IMR-90 (cell line): ENCODE data around the gene NEUROG1. TPM values are rescaled to one million over a fixed set of nuclear protein-coding genes. Genes with fewer than 3 reads are reported as not detected.

Source experiments
- ATAC-seq: fragments of 200-7000 bp; cut with Tn5 transposase; 2 replicates; pipeline ENCODE4 v1.9.1; 2020; ENCODE audit warnings: low read depth, mild to moderate bottlenecking, moderate library complexity
- BruUV-seq: library from RNA; stranded (reverse); fragments of 400-500 nt; replicated peaks from 2 replicates; lab custom pipeline; 2021; lab: Mats Ljungman, UMichigan
- CTCF ChIA-PET: fragments of 300-600 bp; formaldehyde crosslinking; extraction: SDS; loops from one replicate; lab custom pipeline; 2021; ENCODE audit warnings: antibody characterized with exemption; lab: Yijun Ruan, JAX
- POLR2A ChIA-PET: fragments of 300-600 bp; sonication (Branson Sonifier 250); formaldehyde crosslinking; loops from one replicate; lab custom pipeline; 2022; ENCODE audit warnings: antibody characterized with exemption; ENCODE audit not compliant: unreplicated experiment; lab: Charles Lee
- DNase-seq: peaks from one replicate; pipeline ENCODE4 v3.0.0; 2013
- H2AFZ ChIP-seq: replicated peaks from 2 replicates; pipeline ENCODE3; 2013; ENCODE audit warnings: low read length, mild to moderate bottlenecking; ENCODE audit not compliant: poor library complexity
- H2AK5ac ChIP-seq: 2 replicates; pipeline ENCODE4 v1.6.1; 2013; ENCODE audit warnings: low read depth, low read length, inconsistent platforms
- H2AK9ac ChIP-seq: replicated peaks from 2 replicates; pipeline ENCODE3; 2013; ENCODE audit warnings: mild to moderate bottlenecking, low read depth, low read length, moderate library complexity; ENCODE audit not compliant: poor library complexity
- H2BK120ac ChIP-seq: 2 replicates; pipeline ENCODE4 v1.6.1; 2013; ENCODE audit warnings: low read depth, low read length, inconsistent platforms
- H2BK15ac ChIP-seq: 3 replicates; pipeline ENCODE4 v1.6.1; 2013; ENCODE audit warnings: low read depth, low read length, inconsistent platforms
- H2BK20ac ChIP-seq: 2 replicates; pipeline ENCODE4 v1.6.1; 2013; ENCODE audit warnings: low read depth, mild to moderate bottlenecking, inconsistent platforms, low read length, moderate library complexity
- H2BK5ac ChIP-seq: 2 replicates; pipeline ENCODE4 v1.6.1; 2013; ENCODE audit warnings: mild to moderate bottlenecking, low read depth, low read length, inconsistent platforms; ENCODE audit not compliant: poor library complexity, severe bottlenecking
- H3K14ac ChIP-seq: replicated peaks from 2 replicates; pipeline ENCODE4 v1.6.1; 2013; ENCODE audit warnings: low read depth, low read length, inconsistent platforms
- H3K18ac ChIP-seq: 2 replicates; pipeline ENCODE4 v1.6.1; 2013; ENCODE audit warnings: low read depth, low read length, control low read depth
- H3K23ac ChIP-seq: 2 replicates; pipeline ENCODE4 v1.6.1; 2013; ENCODE audit warnings: low read depth, low read length, inconsistent platforms
- H3K27ac ChIP-seq: 2 replicates; pipeline ENCODE4 v1.5.1; 2013; ENCODE audit warnings: mild to moderate bottlenecking, control low read depth, low read length; ENCODE audit not compliant: insufficient read depth
- H3K27me3 ChIP-seq: 2 replicates; pipeline ENCODE4 v1.6.1; 2013; ENCODE audit warnings: low read length; ENCODE audit not compliant: control insufficient read depth, insufficient read depth
- H3K36me3 ChIP-seq: 2 replicates; pipeline ENCODE4 v1.6.1; 2013; ENCODE audit warnings: low read length, mixed read lengths; ENCODE audit not compliant: control insufficient read depth, insufficient read depth
- H3K4ac ChIP-seq: 2 replicates; pipeline ENCODE4 v1.6.1; 2013; ENCODE audit warnings: low read depth, low read length, inconsistent platforms
- H3K4me1 ChIP-seq: 2 replicates; pipeline ENCODE4 v1.6.1; 2013; ENCODE audit warnings: low read length, mixed read lengths; ENCODE audit not compliant: control insufficient read depth, insufficient read depth
- H3K4me2 ChIP-seq: 2 replicates; pipeline ENCODE4 v1.6.1; 2013; ENCODE audit warnings: low read depth, mild to moderate bottlenecking, control low read depth, low read length, moderate library complexity
- H3K4me3 ChIP-seq: 2 replicates; pipeline ENCODE4 v1.5.1; 2013; ENCODE audit warnings: low read depth, mild to moderate bottlenecking, control low read depth, low read length, moderate library complexity; ENCODE audit not compliant: insufficient read depth
- H3K56ac ChIP-seq: 2 replicates; pipeline ENCODE4 v1.6.1; 2013; ENCODE audit warnings: low read length, inconsistent platforms; ENCODE audit not compliant: insufficient read depth; ENCODE audit errors: extremely low read depth
- H3K79me1 ChIP-seq, 2 experiments: 2 replicates each; pipeline ENCODE4 v1.6.1; 2013; ENCODE audit warnings: low read length in 2 of 2, inconsistent platforms in 1 of 2, low read depth in 1 of 2
- H3K9ac ChIP-seq: 2 replicates; pipeline ENCODE4 v1.6.1; 2013; ENCODE audit warnings: low read depth, low read length, control low read depth
- H3K9me1 ChIP-seq: 2 replicates; pipeline ENCODE4 v1.6.1; 2013; ENCODE audit warnings: low read length, inconsistent platforms; ENCODE audit not compliant: insufficient read depth
- H3K9me3 ChIP-seq: 2 replicates; pipeline ENCODE4 v1.6.1; 2013; ENCODE audit warnings: low read length; ENCODE audit not compliant: control insufficient read depth, insufficient read depth
- H4K20me1 ChIP-seq: 2 replicates; pipeline ENCODE4 v1.6.1; 2013; ENCODE audit warnings: low read length, inconsistent platforms; ENCODE audit not compliant: insufficient read depth
- H4K5ac ChIP-seq: 2 replicates; pipeline ENCODE4 v1.6.1; 2013; ENCODE audit warnings: mild to moderate bottlenecking, low read depth, low read length, control low read depth
- H4K8ac ChIP-seq, 2 experiments: 2 replicates each; pipeline ENCODE4 v1.6.1; 2013; ENCODE audit warnings: low read depth in 2 of 2, low read length in 2 of 2, control low read depth in 1 of 2, inconsistent platforms in 1 of 2
- H4K91ac ChIP-seq: 2 replicates; pipeline ENCODE4 v1.6.1; 2013; ENCODE audit warnings: low read depth, low read length, inconsistent platforms; ENCODE audit not compliant: insufficient read depth
- CHD1 ChIP-seq: IDR thresholded peaks from 2 replicates; pipeline ENCODE4 v1.6.1; 2012; ENCODE audit warnings: low read depth, low read length, improper control_type of control experiment
- ELK1 ChIP-seq: fragments of 150-350 bp; IDR thresholded peaks from 2 replicates; pipeline ENCODE4 v1.6.1; 2016; ENCODE audit warnings: low read depth, mild to moderate bottlenecking, low read length, moderate library complexity, borderline replicate concordance
- FOS ChIP-seq: fragments of 150-350 bp; IDR thresholded peaks from 2 replicates; pipeline ENCODE4 v1.6.1; 2016; ENCODE audit warnings: low read depth, low read length
- MAFK ChIP-seq: IDR thresholded peaks from 2 replicates; pipeline ENCODE4 v1.6.1; 2012; ENCODE audit warnings: low read depth, low read length, improper control_type of control experiment
- MXI1 ChIP-seq: IDR thresholded peaks from 2 replicates; pipeline ENCODE4 v1.6.1; 2012; ENCODE audit warnings: low read depth, mild to moderate bottlenecking, low read length, moderate library complexity, borderline replicate concordance
- NFE2L2 ChIP-seq: fragments of 150-350 bp; IDR thresholded peaks from 2 replicates; pipeline ENCODE4 v1.6.1; 2016; ENCODE audit warnings: low read depth, mild to moderate bottlenecking, low read length
- RCOR1 ChIP-seq: IDR thresholded peaks from 2 replicates; pipeline ENCODE4 v1.6.1; 2012; ENCODE audit warnings: mild to moderate bottlenecking, low read length, improper control_type of control experiment; ENCODE audit not compliant: insufficient replicate concordance
- SMC3 ChIP-seq: fragments of 150-350 bp; IDR thresholded peaks from 2 replicates; pipeline ENCODE4 v1.6.1; 2016; ENCODE audit warnings: low read depth, mild to moderate bottlenecking, antibody characterized with exemption, low read length, moderate library complexity
- USF2 ChIP-seq: fragments of 150-350 bp; IDR thresholded peaks from 2 replicates; pipeline ENCODE4 v1.6.1; 2017; ENCODE audit warnings: mild to moderate bottlenecking, antibody characterized with exemption, low read length, low read depth
- WGBS, 2 experiments: methylation state at CpG; one replicate each; pipeline versions ENCODE4 v1.1.5 to v1.1.7; 2013; ENCODE audit warnings: missing lambda C conversion rate in 2 of 2; ENCODE audit not compliant: insufficient read length in 1 of 2; ENCODE audit errors: extremely low coverage in 2 of 2; 5-methylcytosine and 5-hydroxymethylcytosine counted together
- dilution Hi-C: fragments of 300-500 bp; cut with HindIII; formaldehyde crosslinking; loops from one replicate; pipeline ENCODE4 v1.14.3; 2018; ENCODE audit warnings: low sequenced_read_pairs; ENCODE audit not compliant: unreplicated experiment
- in situ Hi-C: fragments of 300-500 bp; cut with MboI; formaldehyde crosslinking; loops from 3 replicates; pipeline ENCODE4 v1.14.3; 2019; ENCODE audit warnings: low sequenced_read_pairs, inconsistent platforms, mixed read lengths
- intact Hi-C: fragments of 100-400 bp; cut with micrococcal nuclease; formaldehyde crosslinking; loops from 2 replicates; pipeline ENCODE4 v1.10.0; 2022
- polyA plus RNA-seq, 3 experiments: library from polyadenylated mRNA; depleted of rRNA; stranded (reverse); fragments of >200 nt; gene quantifications; 2 replicates each; pipeline ENCODE4 v1.2.3, GENCODE V29; 2012; ENCODE audit warnings: low replicate concordance in 1 of 3
- total RNA-seq: library from RNA; depleted of rRNA; stranded (reverse); fragments of >200 nt; gene quantifications from 2 replicates; pipeline ENCODE4 v1.2.3, GENCODE V29; 2012

NEUROG1 gene
- total and polyA plus RNA-seq, 2 of the 4 experiments (the other 2 are of a cell fraction), result not detected

GRCh38 chr5:135546101-135546500 is 10.3 kb upstream of the NEUROG1 start:
- no CpG with 5 or more reads among the region's 12 CpGs for WGBS, 2 experiments
- no peak overlapping the region for H2AK9ac ChIP-seq
- H3K56ac ChIP-seq, result no peak overlapping the region
- H3K9me3 ChIP-seq, result peaks cover 4% of the 10 kb centered on the region; the same call in 1 of the 2 replicates
- peaks cover 2% of the 10 kb centered on the region; the same call in 1 of the 2 replicates for H3K4me1 ChIP-seq
- H3K14ac ChIP-seq, result no peak overlapping the region
- BruUV-seq, result no TSS peak
- no peak overlapping the region for H2BK5ac ChIP-seq
- in situ Hi-C loops, result no loop called here
- H3K36me3 ChIP-seq, result no peaks in the 10 kb centered on the region
- POLR2A ChIA-PET, result no interaction called here
- no peak overlapping the region for H3K4ac ChIP-seq
- DNase-seq, result no peak
- H3K27ac ChIP-seq, result no peak overlapping the region
- no peaks in the 10 kb centered on the region for H3K9me1 ChIP-seq
- H2AK5ac ChIP-seq, result no peak overlapping the region
- no peaks in the 10 kb centered on the region for H3K79me1 ChIP-seq
- dilution Hi-C loops, result no loop called here
- no peaks in the 10 kb centered on the region for H4K20me1 ChIP-seq
- no peak overlapping the region for H2BK20ac ChIP-seq
- H4K8ac ChIP-seq, result no peak overlapping the region
- no peak overlapping the region for H3K9ac ChIP-seq
- H4K91ac ChIP-seq, result no peak overlapping the region
- TF ChIP-seq SMC3 (no peak), MAFK (no peak), ELK1 (no peak), RCOR1 (no peak), CHD1 (no peak), FOS (no peak), NFE2L2 (no peak), USF2 (no peak), MXI1 (no peak)
- H2AFZ ChIP-seq, result no peak overlapping the region
- no peak overlapping the region for H4K5ac ChIP-seq
- H3K27me3 ChIP-seq, result peaks cover 94% of the 10 kb centered on the region
- intact Hi-C loops, result no loop called here
- no peak overlapping the region for H2BK15ac ChIP-seq
- no peak overlapping the region for H3K4me3 ChIP-seq
- no peak overlapping the region for H2BK120ac ChIP-seq
- H3K18ac ChIP-seq, result no peak overlapping the region
- H3K23ac ChIP-seq, result no peak overlapping the region
- CTCF ChIA-PET, result no interaction called here
- no peak for ATAC-seq
- no peak overlapping the region for H3K4me2 ChIP-seq
